HG03025 (cell line): ENCODE data around the gene POU6F2.

ENCODE experiments used
- ATAC-seq: cut with Tn5 transposase; IDR thresholded peaks from one replicate; pipeline ENCODE4 v1.9.1; 2021; ENCODE audit warnings: mild to moderate bottlenecking, moderate library complexity; ENCODE audit not compliant: unreplicated experiment, low FRiP score

Gene POU6F2

GRCh38 chr7:39105720-39106119, 128.0 kb downstream of the POU6F2 start:
- ATAC-seq: no peak

GRCh38 chr7:39125846-39126245, 148.1 kb downstream of the POU6F2 start:
- ATAC-seq: no peak

GRCh38 chr7:39127058-39127457, 149.3 kb downstream of the POU6F2 start:
- ATAC-seq: no peak

GRCh38 chr7:39128287-39128843, 150.7 kb downstream of the POU6F2 start:
- no peak for ATAC-seq

- no peak for ATAC-seq
Observed at GRCh38 chr7:39130274-39130673, 152.6 kb downstream of the POU6F2 start.

- no peak for ATAC-seq
Observed at GRCh38 chr7:39130857-39131526, 153.3 kb downstream of the POU6F2 start.

GRCh38 chr7:39132306-39132705, 154.6 kb downstream of the POU6F2 start:
- ATAC-seq: no peak

GRCh38 chr7:39133088-39133487, 155.4 kb downstream of the POU6F2 start:
- no peak for ATAC-seq

GRCh38 chr7:39137480-39137879, 159.8 kb downstream of the POU6F2 start:
- no peak for ATAC-seq

GRCh38 chr7:39142750-39143149, 165.0 kb downstream of the POU6F2 start:
- no peak for ATAC-seq

- no peak for ATAC-seq
Observed at GRCh38 chr7:39144420-39144819, 166.7 kb downstream of the POU6F2 start.

- no peak for ATAC-seq
Observed at GRCh38 chr7:39145283-39145682, 167.6 kb downstream of the POU6F2 start.

GRCh38 chr7:39145935-39146334, 168.2 kb downstream of the POU6F2 start:
- no peak for ATAC-seq

GRCh38 chr7:39152701-39153100, 175.0 kb downstream of the POU6F2 start:
- no peak for ATAC-seq

- ATAC-seq: no peak
Observed at GRCh38 chr7:39153113-39153512, 175.4 kb downstream of the POU6F2 start.

GRCh38 chr7:39153647-39154046, 175.9 kb downstream of the POU6F2 start:
- no peak for ATAC-seq

GRCh38 chr7:39154815-39155214, 177.1 kb downstream of the POU6F2 start:
- no peak for ATAC-seq

- no peak for ATAC-seq
Observed at GRCh38 chr7:39158367-39158766, 180.7 kb downstream of the POU6F2 start.

GRCh38 chr7:39161903-39162302, 184.2 kb downstream of the POU6F2 start:
- no peak for ATAC-seq

GRCh38 chr7:39164887-39165286, 187.2 kb downstream of the POU6F2 start:
- no peak for ATAC-seq

GRCh38 chr7:39168403-39169098, 190.8 kb downstream of the POU6F2 start:
- no peak for ATAC-seq

GRCh38 chr7:39172137-39172536, 194.4 kb downstream of the POU6F2 start:
- ATAC-seq: no peak
